ENCODE data around the gene ZFYVE21.

The ZFYVE21 gene

DNA sequence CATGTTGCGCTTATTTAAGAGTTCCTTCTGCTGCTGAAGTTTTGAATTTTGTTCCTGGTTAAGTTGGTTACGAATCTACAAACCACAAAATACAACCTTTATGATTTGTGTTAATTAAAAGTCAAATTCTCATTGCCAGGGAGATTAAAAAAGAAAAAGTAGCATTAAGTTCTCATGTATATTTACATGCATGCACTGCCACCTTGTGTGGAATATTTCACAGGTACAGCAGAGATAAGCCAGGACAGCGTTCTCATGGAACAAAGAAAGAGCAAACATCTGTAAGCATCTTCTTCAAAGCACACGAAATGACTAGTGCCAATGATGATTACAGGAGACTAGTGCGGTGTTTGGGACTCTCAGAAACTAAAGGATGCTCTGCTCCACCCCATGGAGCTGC, 34.2 kb downstream of the ZFYVE21 start:
- TF ChIP-seq, protein P1, sequence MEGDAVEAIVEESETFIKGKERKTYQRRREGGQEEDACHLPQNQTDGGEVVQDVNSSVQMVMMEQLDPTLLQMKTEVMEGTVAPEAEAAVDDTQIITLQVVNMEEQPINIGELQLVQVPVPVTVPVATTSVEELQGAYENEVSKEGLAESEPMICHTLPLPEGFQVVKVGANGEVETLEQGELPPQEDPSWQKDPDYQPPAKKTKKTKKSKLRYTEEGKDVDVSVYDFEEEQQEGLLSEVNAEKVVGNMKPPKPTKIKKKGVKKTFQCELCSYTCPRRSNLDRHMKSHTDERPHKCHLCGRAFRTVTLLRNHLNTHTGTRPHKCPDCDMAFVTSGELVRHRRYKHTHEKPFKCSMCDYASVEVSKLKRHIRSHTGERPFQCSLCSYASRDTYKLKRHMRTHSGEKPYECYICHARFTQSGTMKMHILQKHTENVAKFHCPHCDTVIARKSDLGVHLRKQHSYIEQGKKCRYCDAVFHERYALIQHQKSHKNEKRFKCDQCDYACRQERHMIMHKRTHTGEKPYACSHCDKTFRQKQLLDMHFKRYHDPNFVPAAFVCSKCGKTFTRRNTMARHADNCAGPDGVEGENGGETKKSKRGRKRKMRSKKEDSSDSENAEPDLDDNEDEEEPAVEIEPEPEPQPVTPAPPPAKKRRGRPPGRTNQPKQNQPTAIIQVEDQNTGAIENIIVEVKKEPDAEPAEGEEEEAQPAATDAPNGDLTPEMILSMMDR (conservative IDR thresholded peaks at IDR 0.05; ENCODE audit: low read depth, low read length): no peak

DNA sequence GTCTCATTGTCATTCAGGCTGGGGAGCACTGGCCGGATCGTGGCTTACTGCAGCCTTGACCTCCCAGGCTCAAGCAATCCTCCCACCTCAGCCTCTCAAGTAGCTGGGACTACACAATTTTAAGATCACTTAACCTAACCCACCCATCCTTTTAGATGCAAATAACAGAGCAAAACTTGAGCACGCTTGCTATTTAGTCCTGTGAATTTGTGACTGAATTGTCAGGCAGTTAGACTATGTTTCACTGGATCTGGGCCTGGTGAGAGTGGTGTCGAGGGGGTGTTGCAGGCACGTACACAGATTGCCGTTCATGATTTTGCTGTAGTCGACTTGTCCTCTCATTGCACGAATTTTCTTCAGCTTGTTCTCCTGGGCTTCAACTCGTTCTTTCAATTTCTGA, 38.2 kb downstream of the ZFYVE21 start:
- H3K4me3 ChIP-seq (ENCODE audit: low read depth, low read length): no peak overlapping the region
- TF ChIP-seq, protein P1 (conservative IDR thresholded peaks at IDR 0.05; ENCODE audit: low read depth, low read length): no peak
- no peak for DNase-seq (ENCODE audit: low read depth)

More for the DNA sequence above, 34.2 kb downstream of the ZFYVE21 start:
- no peak overlapping the region for H3K4me3 ChIP-seq (ENCODE audit: low read depth, low read length)
- no peak for DNase-seq (ENCODE audit: low read depth)

DNA sequence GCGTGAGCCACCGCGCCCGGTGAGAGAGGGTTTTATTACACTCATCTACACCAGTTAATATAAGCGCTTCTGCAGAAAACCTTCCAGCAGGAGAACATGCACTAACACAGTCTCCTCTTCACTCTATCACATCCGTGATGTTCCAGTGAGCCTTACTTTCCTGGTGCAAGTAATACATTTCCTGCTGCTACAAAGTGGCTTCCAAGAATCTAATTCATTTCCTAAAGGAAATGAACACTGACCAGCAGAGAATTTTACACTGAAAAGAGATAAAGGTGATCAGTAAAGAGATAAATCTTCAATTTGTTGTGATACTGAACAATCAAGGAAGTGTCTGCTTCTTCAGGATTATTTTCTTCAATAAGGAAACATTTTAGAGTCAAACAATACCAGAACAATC, 39.5 kb downstream of the ZFYVE21 start:
- TF ChIP-seq, protein P1 (conservative IDR thresholded peaks at IDR 0.05; ENCODE audit: low read depth, low read length): no peak
- no peak for DNase-seq (ENCODE audit: low read depth)
- no peak overlapping the region for H3K4me3 ChIP-seq (ENCODE audit: low read depth, low read length)

DNA sequence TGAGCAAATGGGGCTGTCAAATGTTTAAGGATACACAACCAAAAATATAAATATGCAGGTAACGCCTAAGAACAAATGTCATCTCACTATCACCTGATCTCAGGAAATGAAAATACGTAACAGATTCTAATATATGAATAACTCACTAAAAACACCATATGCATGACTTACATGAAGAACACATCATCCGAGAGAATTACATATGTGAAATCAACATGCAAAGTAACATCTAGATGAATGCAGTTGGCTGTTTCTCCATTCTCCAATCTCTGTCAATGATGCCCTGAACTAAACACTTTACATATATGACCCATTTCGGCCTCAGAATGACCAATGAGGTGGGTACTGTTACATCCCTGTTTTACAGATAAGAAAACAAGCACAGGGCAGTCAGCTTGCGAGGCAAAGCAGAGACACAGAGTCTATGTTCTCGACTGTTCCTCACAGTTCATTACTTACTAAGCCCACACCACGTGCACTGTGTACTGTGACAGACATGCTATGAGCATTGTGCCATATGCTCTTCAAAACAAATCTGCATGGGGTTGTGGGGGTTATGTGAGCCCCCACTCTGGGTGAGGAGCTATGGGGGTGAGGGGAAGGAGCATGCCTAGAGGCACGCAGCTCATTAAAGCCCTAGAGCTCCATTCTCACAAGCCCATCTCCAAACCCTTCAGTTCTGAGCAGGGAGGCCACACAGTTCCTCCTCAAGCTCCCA, 42.6 kb downstream of the ZFYVE21 start:
- TF ChIP-seq, protein P1 (conservative IDR thresholded peaks at IDR 0.05; ENCODE audit: low read depth, low read length): no peak
- no peak for DNase-seq (ENCODE audit: low read depth)
- no peak overlapping the region for H3K4me3 ChIP-seq (ENCODE audit: low read depth, low read length)

DNA sequence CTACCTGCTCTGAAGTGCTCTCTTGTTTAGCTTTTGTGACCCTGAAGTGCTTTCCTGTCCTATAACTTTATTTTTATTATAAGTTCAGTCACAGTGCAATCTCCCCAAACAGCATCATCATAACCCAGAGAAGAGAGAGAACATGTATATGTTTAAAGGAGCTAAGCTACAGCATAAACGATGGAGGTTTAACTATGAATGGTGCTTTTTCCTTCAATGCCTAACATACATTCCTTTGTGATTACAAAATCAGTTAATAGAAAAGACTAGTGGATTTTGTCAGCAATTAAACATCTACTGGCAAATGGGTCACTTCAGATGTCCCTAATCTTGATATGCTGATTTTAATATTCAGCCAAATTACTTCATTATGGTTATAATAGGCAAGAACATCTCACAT, 46.4 kb downstream of the ZFYVE21 start:
- TF ChIP-seq, protein P1 (conservative IDR thresholded peaks at IDR 0.05; ENCODE audit: low read depth, low read length): no peak
- DNase-seq (ENCODE audit: low read depth): no peak
- H3K4me3 ChIP-seq (ENCODE audit: low read depth, low read length): no peak overlapping the region

DNA sequence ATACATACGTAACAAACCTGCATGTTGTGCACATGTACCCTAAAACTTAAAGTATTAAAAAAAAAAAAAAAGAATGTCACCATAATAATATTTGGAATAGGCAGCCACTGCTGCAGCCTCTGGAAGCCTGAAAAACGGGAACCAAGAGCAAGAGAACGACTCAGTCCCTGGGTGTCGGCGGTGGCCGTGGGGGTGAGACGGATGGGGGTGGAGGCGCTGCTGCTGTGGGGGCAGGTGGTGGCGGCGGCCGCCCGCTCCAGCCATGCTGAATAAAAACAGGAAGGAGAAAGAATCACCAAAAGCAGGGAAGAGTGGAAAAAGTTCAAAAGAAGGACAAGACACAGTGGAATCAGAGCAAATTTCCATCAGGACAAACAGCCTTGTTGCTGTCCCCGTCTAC, 46.9 kb downstream of the ZFYVE21 start:
- DNase-seq (ENCODE audit: low read depth): no peak
- no peak overlapping the region for H3K4me3 ChIP-seq (ENCODE audit: low read depth, low read length)
- TF ChIP-seq, protein P1 (conservative IDR thresholded peaks at IDR 0.05; ENCODE audit: low read depth, low read length): no peak

Data from choroid plexus epithelial cell (primary cell).